HT-29 (cell line): ENCODE results near the gene PDCD2L. TPM values are rescaled to one million over a fixed set of nuclear protein-coding genes. Genes with fewer than 3 reads are reported as not detected.
"Not testable (repeated sequence)": the region's sequence is repeated elsewhere in the genome, so short reads cannot be mapped to it uniquely, and the experiment has no call there.

Source experiments
- DNase-seq: peaks from one replicate; pipeline ENCODE4 v3.0.0-alpha.2; 2015; ENCODE audit warnings: low spot score
- total RNA-seq: library from RNA; depleted of rRNA; stranded (reverse); fragments of >200 nt; shearing (Covaris generic); gene quantifications from 2 replicates; pipeline ENCODE4 v1.2.3, GENCODE V29; 2014; rRNA removed

Gene PDCD2L
- total RNA-seq, 1 experiment from 2014 or later: 83.2 TPM

DNA sequence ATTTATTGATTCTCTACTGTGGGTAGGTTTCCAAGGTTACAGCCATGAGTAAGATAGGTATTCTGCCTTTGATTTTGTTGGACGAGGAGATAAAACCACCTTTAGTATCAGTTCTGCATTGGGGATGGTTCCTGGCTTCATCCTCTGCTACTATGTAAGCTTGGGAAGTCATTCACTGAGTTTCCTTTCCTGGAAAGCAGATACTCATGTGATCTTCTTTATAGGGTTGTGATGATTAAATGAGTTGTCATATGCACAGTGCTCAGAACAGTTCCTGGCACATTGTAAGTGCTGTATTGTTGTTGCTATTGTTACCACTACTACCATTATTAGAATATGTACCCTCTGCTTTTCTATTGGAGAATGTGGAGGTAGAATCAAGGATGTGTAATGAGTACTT lies 64.2 kb downstream of the PDCD2L start:
- DNase-seq: no peak

DNA sequence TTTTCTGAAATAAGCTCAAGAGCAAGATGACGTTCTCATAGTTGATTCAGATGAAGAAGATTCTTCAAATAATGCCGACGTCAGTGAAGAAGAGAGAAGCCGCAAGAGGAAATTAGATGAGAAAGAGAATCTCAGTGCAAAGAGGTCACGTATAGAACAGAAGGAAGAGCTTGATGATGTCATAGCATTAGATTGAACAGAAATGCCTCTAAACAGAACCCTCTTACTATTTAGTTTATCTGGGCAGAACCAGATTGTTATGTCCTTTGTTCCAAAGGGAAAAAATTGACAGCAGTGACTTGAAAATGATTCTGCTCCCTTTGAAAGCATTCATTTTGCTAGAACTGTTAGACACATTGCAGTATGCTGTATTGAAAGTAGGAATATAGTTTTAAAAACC lies 64.8 kb downstream of the PDCD2L start:
- DNase-seq: not testable (repeated sequence)

DNA sequence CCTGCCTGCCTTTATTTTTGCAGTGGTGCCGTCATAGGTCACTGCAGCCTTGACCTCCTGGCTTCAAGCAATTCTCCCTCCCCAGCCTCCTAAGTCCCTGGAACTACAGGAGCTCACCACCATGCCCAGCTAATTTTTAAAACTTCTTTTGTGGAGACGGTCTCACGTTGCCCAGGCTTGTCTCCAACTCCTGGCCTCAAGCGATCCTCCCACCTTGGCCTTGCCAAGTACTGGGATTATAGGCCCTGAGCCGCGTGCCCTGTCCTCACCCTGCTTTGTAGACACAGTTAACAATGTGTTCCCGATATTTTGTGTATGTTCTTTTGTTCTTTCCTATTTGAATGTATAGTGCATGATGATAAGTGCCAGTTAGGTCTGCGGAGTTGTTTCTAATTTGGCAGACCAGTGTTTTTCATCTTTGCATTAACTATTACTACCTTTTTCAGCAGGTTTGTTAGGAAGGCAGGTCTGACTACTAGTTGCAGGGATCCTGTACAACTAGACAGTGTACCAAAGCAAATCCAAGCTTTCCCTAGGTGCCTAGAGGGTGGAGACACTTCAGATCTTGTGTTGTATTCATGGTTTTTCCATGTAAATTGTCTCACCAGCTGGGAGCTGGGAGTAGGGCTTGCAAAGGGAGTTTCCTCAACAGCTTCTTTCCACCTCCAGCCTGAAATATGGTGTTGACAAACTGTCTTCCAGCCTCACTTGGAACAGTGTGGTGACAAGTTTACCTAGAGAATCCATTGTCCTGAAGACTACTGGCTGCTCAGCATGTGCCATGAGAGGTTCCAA lies 67.9 kb downstream of the PDCD2L start:
- DNase-seq: no peak

DNA sequence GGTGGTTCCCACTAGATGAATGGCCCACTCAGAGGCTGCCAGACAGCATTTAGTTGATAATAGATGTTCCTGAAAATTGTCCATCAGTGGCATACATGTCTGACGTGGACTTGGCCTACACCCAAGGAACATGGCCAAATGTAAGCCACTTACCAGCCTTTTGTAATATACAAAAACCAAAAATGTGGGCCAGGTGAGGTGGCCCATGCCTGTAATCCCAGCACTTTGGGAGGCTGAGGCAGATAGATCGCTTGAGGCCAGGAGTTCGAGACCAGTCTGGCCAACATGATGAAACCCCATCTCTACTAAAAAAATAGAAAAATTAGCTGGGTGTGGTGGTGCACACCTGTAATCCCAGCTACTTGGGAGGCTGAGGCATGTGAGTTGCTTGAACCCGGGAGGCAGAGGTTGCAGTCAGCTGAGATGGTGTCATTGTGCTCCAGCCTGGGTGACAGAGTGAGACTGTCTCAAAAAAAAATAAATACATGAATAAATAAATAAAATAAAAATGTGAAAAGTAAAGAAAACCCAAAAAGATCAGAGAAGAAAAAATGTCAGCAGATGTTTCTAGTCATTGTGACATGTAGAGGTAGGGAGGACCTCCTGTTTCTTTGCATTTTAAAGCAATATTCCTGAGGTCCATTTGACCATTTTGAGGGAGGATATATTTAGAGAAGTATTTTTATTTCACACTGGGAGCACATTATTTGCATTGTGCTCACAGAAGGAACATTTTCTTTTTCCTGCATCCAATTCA lies 70.2 kb downstream of the PDCD2L start:
- DNase-seq: no peak

DNA sequence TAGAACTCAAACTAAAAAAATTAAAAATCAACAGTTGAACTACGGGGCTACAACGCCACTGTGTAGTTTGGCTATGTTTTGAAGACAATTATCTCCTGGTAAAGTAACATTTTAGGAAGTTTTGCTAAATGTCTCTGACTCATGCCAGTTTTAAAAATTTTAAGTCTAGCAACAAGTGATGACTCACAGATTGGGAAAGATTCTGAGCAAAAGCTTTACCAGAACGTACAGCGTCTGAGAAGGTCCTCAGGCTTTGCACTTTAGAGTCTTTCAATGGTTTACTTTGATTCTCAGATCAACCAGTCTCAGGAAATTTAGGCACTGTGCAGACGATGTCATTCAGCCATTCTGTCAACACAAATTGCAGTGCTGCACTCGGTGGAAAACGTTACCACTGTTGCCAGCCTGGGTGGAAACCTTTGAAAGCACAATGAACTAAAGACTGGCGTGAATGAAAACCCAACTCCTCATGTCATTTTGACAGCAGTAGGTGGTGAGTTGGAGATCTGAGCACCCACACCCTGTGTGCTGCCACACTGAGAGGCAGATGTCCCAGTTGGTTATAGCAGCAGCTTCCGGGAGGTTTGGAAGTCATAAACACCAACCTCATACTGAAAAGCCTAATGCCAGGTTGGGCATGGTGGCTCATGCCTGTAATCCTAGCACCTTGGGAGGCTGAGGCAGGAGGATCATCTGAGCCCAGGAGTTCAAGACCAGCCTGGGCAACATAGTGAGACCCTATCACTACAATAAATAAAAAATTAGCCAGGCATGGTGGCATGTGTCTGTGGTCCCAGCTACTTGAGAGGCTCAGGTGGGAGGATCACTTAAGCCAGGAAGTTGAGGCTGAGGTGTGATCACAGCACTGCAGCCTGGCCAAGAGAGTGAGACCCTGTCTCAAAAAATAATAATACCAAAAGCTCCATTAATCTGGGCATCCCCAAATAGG lies 71.1 kb downstream of the PDCD2L start:
- DNase-seq: no peak

Other genes starting within 250 kb of the PDCD2L start
- gene LSM14A, start 231.9 kb upstream of the PDCD2L start, total RNA-seq: 175 and 201 TPM in 2 replicates
- 13.9 and 14.2 TPM in 2 replicates for gene GARRE1, start 149.8 kb upstream of the PDCD2L start, total RNA-seq
- 401 and 403 TPM in 2 replicates for gene GPI, start 39.2 kb upstream of the PDCD2L start, total RNA-seq
- 160 and 174 TPM in 2 replicates for gene UBA2, start 24.0 kb downstream of the PDCD2L start, total RNA-seq
- gene WTIP, start 77.4 kb downstream of the PDCD2L start, total RNA-seq: 2.1 and 3.9 TPM in 2 replicates